OCI-LY3 (cell line): ENCODE results near the gene TSPOAP1.

ENCODE experiments used
- H2AFZ ChIP-seq: fragments of 200-600, 300-600 bp; shearing (Covaris generic); 2 replicates; pipeline ENCODE4 v1.6.0; 2014; ENCODE audit warnings: antibody characterized with exemption, low read depth, low read length
- H3K27ac ChIP-seq: fragments of 200-600, 300-600 bp; sonication (generic); 2 replicates; pipeline ENCODE4 v1.5.1; 2014; ENCODE audit warnings: mild to moderate bottlenecking, low read length, moderate library complexity, mixed read lengths
- H3K27me3 ChIP-seq: fragments of 200-600, 300-600 bp; sonication (generic); 2 replicates; pipeline ENCODE4 v1.6.1; 2014; ENCODE audit warnings: low read depth, low read length, mixed read lengths
- H3K36me3 ChIP-seq: fragments of 200-600, 300-600 bp; sonication (generic); replicated peaks from 2 replicates; pipeline ENCODE3; 2014; ENCODE audit warnings: low read depth, low read length, mixed read lengths
- H3K4me1 ChIP-seq: fragments of 300-600, 200-600 bp; sonication (generic); 2 replicates; pipeline ENCODE4 v1.6.1; 2014; ENCODE audit warnings: low read length, mixed read lengths
- H3K4me2 ChIP-seq: fragments of 200-600, 300-600 bp; sonication (generic); 2 replicates; pipeline ENCODE4 v1.6.1; 2014; ENCODE audit warnings: low read length, mixed read lengths
- H3K4me3 ChIP-seq: fragments of 300-600, 200-600 bp; sonication (generic); 2 replicates; pipeline ENCODE4 v1.5.1; 2014; ENCODE audit warnings: antibody characterized with exemption, mild to moderate bottlenecking, low read length, moderate library complexity
- H3K79me2 ChIP-seq: fragments of 300-600, 200-600 bp; shearing (Covaris generic); 2 replicates; pipeline ENCODE4 v1.6.1; 2014; ENCODE audit warnings: mild to moderate bottlenecking, low read length, mixed read lengths
- H3K9ac ChIP-seq: fragments of 300-600, 200-600 bp; shearing (Covaris generic); 2 replicates; pipeline ENCODE4 v1.6.0; 2014; ENCODE audit warnings: mild to moderate bottlenecking, low read length, moderate library complexity
- H3K9me3 ChIP-seq: fragments of 200-600, 300-600 bp; shearing (Covaris generic); 2 replicates; pipeline ENCODE4 v1.6.1; 2014; ENCODE audit warnings: low read length, mixed read lengths; ENCODE audit not compliant: insufficient read depth
- H4K20me1 ChIP-seq: fragments of 200-600, 300-600 bp; sonication (generic); 2 replicates; pipeline ENCODE4 v1.6.1; 2016; ENCODE audit warnings: low read length, mixed read lengths; ENCODE audit not compliant: insufficient read depth
- EZH2phosphoT487 ChIP-seq: fragments of 200-600 bp; shearing (Covaris generic); IDR thresholded peaks from 2 replicates; pipeline ENCODE4 v1.6.1; 2018; ENCODE audit warnings: antibody characterized with exemption, mixed run types, low read depth
- TF ChIP-seq, protein P1 (sequence below): fragments of 200-600, 300-600 bp; sonication (generic); IDR thresholded peaks from 2 replicates; pipeline ENCODE4 v1.5.1; 2014; ENCODE audit warnings: antibody characterized with exemption, low read length, low read depth

Gene TSPOAP1

GRCh38 chr17:58360296-58361063 lies 31.9 kb upstream of the TSPOAP1 start:
- no peak for TF ChIP-seq EZH2phosphoT487
- TF ChIP-seq, protein P1, sequence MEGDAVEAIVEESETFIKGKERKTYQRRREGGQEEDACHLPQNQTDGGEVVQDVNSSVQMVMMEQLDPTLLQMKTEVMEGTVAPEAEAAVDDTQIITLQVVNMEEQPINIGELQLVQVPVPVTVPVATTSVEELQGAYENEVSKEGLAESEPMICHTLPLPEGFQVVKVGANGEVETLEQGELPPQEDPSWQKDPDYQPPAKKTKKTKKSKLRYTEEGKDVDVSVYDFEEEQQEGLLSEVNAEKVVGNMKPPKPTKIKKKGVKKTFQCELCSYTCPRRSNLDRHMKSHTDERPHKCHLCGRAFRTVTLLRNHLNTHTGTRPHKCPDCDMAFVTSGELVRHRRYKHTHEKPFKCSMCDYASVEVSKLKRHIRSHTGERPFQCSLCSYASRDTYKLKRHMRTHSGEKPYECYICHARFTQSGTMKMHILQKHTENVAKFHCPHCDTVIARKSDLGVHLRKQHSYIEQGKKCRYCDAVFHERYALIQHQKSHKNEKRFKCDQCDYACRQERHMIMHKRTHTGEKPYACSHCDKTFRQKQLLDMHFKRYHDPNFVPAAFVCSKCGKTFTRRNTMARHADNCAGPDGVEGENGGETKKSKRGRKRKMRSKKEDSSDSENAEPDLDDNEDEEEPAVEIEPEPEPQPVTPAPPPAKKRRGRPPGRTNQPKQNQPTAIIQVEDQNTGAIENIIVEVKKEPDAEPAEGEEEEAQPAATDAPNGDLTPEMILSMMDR: no peak
- Histone ChIP-seq H3K27ac (no peak overlapping the region), H3K4me3 (no peak overlapping the region), H3K36me3 (no peaks in the 10 kb centered on the region), H2AFZ (no peak overlapping the region), H4K20me1 (no peaks in the 10 kb centered on the region), H3K27me3 (no peaks in the 10 kb centered on the region), H3K79me2 (no peaks in the 10 kb centered on the region), H3K4me1 (no peaks in the 10 kb centered on the region), H3K4me2 (no peak overlapping the region), H3K9ac (no peak overlapping the region), H3K9me3 (no peaks in the 10 kb centered on the region)

GRCh38 chr17:58358408-58359172 lies 30.0 kb upstream of the TSPOAP1 start:
- no peak overlapping the region for H3K4me2 ChIP-seq
- H3K27me3 ChIP-seq: no peaks in the 10 kb centered on the region
- no peak overlapping the region for H3K27ac ChIP-seq
- H3K4me3 ChIP-seq: no peak overlapping the region
- no peaks in the 10 kb centered on the region for H3K4me1 ChIP-seq
- H3K9me3 ChIP-seq: no peaks in the 10 kb centered on the region
- no peak for TF ChIP-seq EZH2phosphoT487
- TF ChIP-seq, protein P1: no peak
- no peaks in the 10 kb centered on the region for H4K20me1 ChIP-seq
- H2AFZ ChIP-seq: no peak overlapping the region
- H3K36me3 ChIP-seq: no peaks in the 10 kb centered on the region
- no peaks in the 10 kb centered on the region for H3K79me2 ChIP-seq
- no peak overlapping the region for H3K9ac ChIP-seq

DNA sequence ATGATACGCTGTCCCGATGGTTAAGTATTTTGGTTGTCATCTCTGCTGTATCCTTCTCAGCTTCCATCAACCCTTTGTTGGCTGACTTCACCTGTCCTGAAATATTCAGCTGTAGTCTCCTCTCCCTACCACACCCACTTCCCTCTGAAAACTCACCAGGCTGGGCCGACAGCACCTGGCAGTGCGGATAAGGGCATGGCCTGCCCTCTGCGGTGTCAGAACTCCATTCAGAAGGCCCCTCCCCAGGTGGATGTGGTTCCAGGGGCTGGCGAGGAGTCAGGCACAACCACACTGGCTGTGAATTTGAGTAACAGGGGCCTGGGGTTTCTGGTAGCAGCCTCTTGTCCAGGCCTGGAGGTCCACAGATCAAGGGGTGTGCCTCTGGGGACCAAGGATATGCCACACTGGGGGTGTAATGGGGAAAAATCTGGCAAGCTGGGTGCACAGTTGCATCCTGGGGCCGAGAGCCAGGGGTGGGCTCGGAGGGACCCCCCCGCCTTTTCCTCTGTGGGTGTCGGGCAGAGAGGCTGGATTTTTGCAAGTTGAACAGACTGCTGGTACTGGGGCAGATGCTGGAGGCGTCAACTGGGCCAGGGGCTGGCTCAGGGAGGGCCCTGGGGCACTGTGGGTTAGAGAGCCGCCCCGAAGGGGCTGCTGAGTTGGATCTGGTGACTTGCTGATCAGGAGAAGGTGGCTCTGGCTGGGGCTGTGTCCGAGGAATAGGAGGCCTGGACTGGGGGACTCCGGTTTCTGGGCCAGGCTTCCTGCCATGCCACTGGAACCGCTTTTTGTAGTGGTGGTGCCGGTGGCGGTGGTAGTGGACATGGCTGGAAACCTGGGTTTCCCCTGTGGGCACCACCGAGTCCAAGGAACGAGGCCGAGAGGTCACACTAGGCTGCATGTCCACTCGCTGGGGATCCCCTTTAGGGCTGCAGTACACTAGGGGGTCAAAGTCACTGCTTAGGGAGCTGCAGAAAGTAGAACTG lies 29.0 kb upstream of the TSPOAP1 start:
- H3K27me3 ChIP-seq: no peaks in the 10 kb centered on the region
- no peak overlapping the region for H2AFZ ChIP-seq
- TF ChIP-seq, protein P1: no peak
- no peaks in the 10 kb centered on the region for H3K9me3 ChIP-seq
- H3K4me2 ChIP-seq: no peak overlapping the region
- no peak overlapping the region for H3K9ac ChIP-seq
- peaks cover 7% of the 10 kb centered on the region for H3K4me1 ChIP-seq
- no peak overlapping the region for H3K27ac ChIP-seq
- H4K20me1 ChIP-seq: no peaks in the 10 kb centered on the region
- peaks cover 5% of the 10 kb centered on the region for H3K79me2 ChIP-seq
- H3K4me3 ChIP-seq: no peak overlapping the region
- H3K36me3 ChIP-seq: no peaks in the 10 kb centered on the region
